IPS DF 4.7 (cell line): Measurements from ENCODE around the gene SAPCD2.
A peak's percentile ranks its signal among the peaks of the same experiment; 100 is the strongest.

Experiments
- DNase-seq: peaks from one replicate; pipeline ENCODE4 v3.0.0-alpha.2; 2013; ENCODE audit warnings: low spot score; ENCODE audit errors: extremely low read depth

SAPCD2 gene

GRCh38 chr9:137107312-137107921, 37.1 kb upstream of the SAPCD2 start:
- DNase-seq: no peak

GRCh38 chr9:137106662-137107250, 36.4 kb upstream of the SAPCD2 start:
- DNase-seq: no peak

GRCh38 chr9:137105814-137106661, 35.7 kb upstream of the SAPCD2 start:
- no peak for DNase-seq

- DNase-seq: no peak
Observed at GRCh38 chr9:137103206-137103999, 33.0 kb upstream of the SAPCD2 start.

GRCh38 chr9:137099231-137099630, 28.9 kb upstream of the SAPCD2 start:
- no peak for DNase-seq

GRCh38 chr9:137097761-137098462, 27.6 kb upstream of the SAPCD2 start:
- no peak for DNase-seq

- DNase-seq: no peak
Observed at GRCh38 chr9:137096785-137097546, 26.6 kb upstream of the SAPCD2 start.

GRCh38 chr9:137095664-137096517, 25.5 kb upstream of the SAPCD2 start:
- DNase-seq: no peak

- no peak for DNase-seq
Observed at GRCh38 chr9:137089232-137089947, 19.0 kb upstream of the SAPCD2 start.

- no peak for DNase-seq
Observed at GRCh38 chr9:137088121-137088520, 17.8 kb upstream of the SAPCD2 start.

- DNase-seq: no peak
Observed at GRCh38 chr9:137087409-137087925, 17.1 kb upstream of the SAPCD2 start.

- peak; percentile 98 for DNase-seq
Observed at GRCh38 chr9:137086531-137087408, 16.4 kb upstream of the SAPCD2 start, which contains the start of gene MAN1B1. Gene MAN1B1, plus strand, starts transcription at chr9:137086985. Its CDS starts 15 bp downstream, at chr9:137087000.

GRCh38 chr9:137085920-137086530, 15.7 kb upstream of the SAPCD2 start:
- no peak for DNase-seq

GRCh38 chr9:137084526-137084925, 14.2 kb upstream of the SAPCD2 start:
- no peak for DNase-seq

GRCh38 chr9:137083394-137084004, 13.1 kb upstream of the SAPCD2 start:
- DNase-seq: no peak

- no peak for DNase-seq
Observed at GRCh38 chr9:137082925-137083290, 12.6 kb upstream of the SAPCD2 start.
